ENCODE data around the gene PEDS1. TPM values are rescaled to one million over a fixed set of nuclear protein-coding genes. Genes with fewer than 3 reads are reported as not detected.
A peak's percentile ranks its signal among the peaks of the same experiment; 100 is the strongest.
"Not testable (repeated sequence)": the region's sequence is repeated elsewhere in the genome, so short reads cannot be mapped to it uniquely, and the experiment has no call there.

PEDS1 gene
- total RNA-seq, 1 donor from 2014 or later: 25.5 TPM

DNA sequence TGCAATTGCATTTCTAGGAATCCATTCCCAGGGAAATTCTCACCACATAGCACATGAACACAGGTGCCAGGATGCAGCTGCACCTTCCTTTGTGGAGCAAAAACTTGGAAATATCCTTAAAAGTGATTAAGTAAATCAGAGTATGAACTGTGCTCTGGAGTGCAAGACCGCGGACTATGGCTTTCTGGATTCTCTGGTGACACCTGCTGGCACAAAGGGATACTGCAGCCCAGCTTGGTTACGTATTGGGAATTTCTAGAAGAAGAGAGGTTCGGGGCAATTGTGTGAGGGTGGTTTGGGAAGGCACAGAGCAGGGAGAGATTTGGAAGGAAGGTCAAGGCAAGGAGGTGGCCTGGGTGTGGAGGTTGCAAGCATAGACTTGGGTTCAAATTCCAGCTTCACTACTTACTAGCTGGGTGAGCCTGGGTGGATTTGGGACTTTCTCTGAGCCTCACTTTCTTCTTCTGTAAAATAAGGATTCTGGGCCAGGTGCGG lies 15.9 kb upstream of the PEDS1 start:
- Histone ChIP-seq H3K4me1 (peaks cover 37% of the 10 kb centered on the region), H3K4me3 (no peak overlapping the region), H3K9me3 (no peaks in the 10 kb centered on the region), H3K27me3 (no peaks in the 10 kb centered on the region), H3K27ac (no peak overlapping the region), H3K36me3 (no peaks in the 10 kb centered on the region)
- intact Hi-C loops (cut with DNase I): loop anchor here (5.0 kb wide), 1 partner anchor 47 kb away; no protein-coding TSS in a partner anchor
- no peak for DNase-seq (ENCODE audit: extremely low spot score in 2 of 2)
- TF ChIP-seq, protein P1, sequence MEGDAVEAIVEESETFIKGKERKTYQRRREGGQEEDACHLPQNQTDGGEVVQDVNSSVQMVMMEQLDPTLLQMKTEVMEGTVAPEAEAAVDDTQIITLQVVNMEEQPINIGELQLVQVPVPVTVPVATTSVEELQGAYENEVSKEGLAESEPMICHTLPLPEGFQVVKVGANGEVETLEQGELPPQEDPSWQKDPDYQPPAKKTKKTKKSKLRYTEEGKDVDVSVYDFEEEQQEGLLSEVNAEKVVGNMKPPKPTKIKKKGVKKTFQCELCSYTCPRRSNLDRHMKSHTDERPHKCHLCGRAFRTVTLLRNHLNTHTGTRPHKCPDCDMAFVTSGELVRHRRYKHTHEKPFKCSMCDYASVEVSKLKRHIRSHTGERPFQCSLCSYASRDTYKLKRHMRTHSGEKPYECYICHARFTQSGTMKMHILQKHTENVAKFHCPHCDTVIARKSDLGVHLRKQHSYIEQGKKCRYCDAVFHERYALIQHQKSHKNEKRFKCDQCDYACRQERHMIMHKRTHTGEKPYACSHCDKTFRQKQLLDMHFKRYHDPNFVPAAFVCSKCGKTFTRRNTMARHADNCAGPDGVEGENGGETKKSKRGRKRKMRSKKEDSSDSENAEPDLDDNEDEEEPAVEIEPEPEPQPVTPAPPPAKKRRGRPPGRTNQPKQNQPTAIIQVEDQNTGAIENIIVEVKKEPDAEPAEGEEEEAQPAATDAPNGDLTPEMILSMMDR (IDR thresholded peaks at IDR 0.05): peak; percentile 88 to 94 (median 91)
- peak in 1 of 2 donors; percentile 61 for TF ChIP-seq POLR2AphosphoS5 (IDR thresholded peaks at IDR 0.05; ENCODE audit: insufficient read depth in 1 of 2, low read depth in 1 of 2)
- TF ChIP-seq POLR2A (IDR thresholded peaks at IDR 0.05): no peak

- TF ChIP-seq POLR2A (IDR thresholded peaks at IDR 0.05): no peak
- TF ChIP-seq, protein P1 (IDR thresholded peaks at IDR 0.05): no peak
- peak; percentile 88 to 100 for TF ChIP-seq POLR2AphosphoS5 (IDR thresholded peaks at IDR 0.05; ENCODE audit: insufficient read depth in 1 of 2, low read depth in 1 of 2)
- H3K36me3 ChIP-seq: no peaks in the 10 kb centered on the region
- H3K27ac ChIP-seq: peak overlapping the region; percentile 91
- no peaks in the 10 kb centered on the region for H3K9me3 ChIP-seq
- no peaks in the 10 kb centered on the region for H3K27me3 ChIP-seq
- H3K4me3 ChIP-seq: peak overlapping the region; percentile 4 to 34
- peak in 1 of 2 donors; percentile 100 for DNase-seq (ENCODE audit: extremely low spot score in 2 of 2)
- peaks cover 39% of the 10 kb centered on the region for H3K4me1 ChIP-seq
- intact Hi-C loops (cut with DNase I): loop anchor here (5.0 kb wide), 1 partner anchor 44 kb away; no protein-coding TSS in a partner anchor
Observed at GRCh38 chr20:50165684-50166554, 12.4 kb upstream of the PEDS1 start.

DNA sequence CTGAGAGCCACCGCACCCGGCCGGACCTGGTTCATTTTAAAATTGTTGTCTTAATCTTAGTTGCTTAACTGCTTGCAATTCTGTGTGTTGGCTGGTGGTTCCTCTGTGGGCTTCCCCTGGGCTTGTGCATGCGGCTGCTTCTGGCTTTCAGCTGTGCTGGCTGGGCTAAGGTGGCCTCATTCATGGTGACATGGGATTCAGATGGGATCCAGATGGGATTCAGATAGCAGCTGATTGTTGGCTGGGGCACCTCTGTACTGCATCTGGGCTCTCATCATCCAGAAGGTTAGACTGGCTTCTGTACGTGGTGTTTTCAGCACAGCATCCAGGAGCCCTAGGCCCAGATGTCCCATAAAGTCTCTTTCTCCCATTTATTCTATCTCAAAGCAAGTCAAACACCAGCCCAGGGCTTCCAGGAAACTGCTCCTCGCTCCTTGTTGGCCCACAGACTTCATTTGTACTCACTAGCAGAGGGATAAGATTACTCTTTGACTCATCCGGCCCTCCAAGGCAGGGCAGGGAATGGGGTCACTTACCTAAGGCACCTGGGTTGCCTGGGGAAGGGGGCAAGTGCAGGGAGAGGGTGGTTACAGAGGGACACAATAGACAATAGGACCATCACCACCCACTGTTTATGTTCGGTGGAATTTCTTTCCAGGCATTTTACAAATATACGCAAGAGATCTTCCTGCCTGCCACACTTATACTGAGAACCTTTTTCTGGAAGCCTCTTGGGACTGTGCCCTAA lies 10.2 kb upstream of the PEDS1 start:
- TF ChIP-seq POLR2AphosphoS5 (IDR thresholded peaks at IDR 0.05; ENCODE audit: insufficient read depth in 1 of 2, low read depth in 1 of 2) (peak in 1 of 2 donors; percentile 70), POLR2A (IDR thresholded peaks at IDR 0.05) (no peak)
- TF ChIP-seq, protein P1 (IDR thresholded peaks at IDR 0.05): no peak
- H3K36me3 ChIP-seq: no peaks in the 10 kb centered on the region
- intact Hi-C loops (cut with DNase I): no loop called here
- H3K27me3 ChIP-seq: no peaks in the 10 kb centered on the region
- H3K4me3 ChIP-seq: no peak overlapping the region
- H3K27ac ChIP-seq: peak overlapping the region; percentile 71
- peaks cover 39% of the 10 kb centered on the region for H3K4me1 ChIP-seq
- H3K9me3 ChIP-seq: no peaks in the 10 kb centered on the region
- DNase-seq (ENCODE audit: extremely low spot score in 2 of 2): no peak

DNA sequence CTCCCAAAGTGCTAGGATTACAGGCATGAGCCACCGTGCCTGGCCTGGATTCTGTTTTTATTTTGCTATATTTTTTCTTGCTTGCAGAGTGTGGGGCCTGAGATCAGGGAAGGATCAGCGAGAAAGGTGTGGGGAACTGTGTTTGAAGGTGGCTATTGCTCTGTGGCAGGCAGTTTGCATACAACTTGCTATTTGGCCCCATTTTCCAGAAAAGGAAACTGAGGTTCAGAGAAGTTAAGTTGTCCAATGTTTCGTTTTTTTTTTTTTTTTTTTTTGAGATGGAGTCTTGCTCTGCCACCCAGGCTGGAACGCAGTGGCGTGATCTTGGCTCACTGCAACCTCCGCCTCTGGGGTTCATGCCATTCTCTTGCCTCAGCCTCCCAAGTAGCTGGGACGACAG lies 8.0 kb upstream of the PEDS1 start:
- H3K9me3 ChIP-seq; H3K4me3 ChIP-seq; intact Hi-C loops (cut with DNase I); H3K36me3 ChIP-seq; DNase-seq (ENCODE audit: extremely low spot score in 2 of 2); H3K27ac ChIP-seq; H3K27me3 ChIP-seq: not testable (repeated sequence)
- peaks cover 33% of the 10 kb centered on the region for H3K4me1 ChIP-seq

DNA sequence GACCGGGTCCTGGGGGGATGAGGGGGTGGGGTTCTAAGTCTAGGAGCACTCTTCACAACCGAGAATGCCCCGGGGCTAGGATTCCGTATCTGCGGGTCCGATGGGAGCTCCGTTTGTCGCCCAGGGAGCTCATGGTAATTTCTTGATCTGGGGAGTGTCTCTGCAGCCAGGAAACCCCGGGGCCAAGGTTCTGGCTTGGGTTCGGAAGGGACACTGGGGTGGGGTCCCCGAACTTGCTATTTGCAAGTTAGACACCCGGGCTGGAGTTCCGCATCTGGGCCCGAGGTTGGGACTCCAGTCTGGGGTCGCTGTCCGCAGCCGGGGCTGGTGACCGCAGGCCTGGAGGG lies 397 bp downstream of the PEDS1 start:
- Histone ChIP-seq H3K27me3 (no peaks in the 10 kb centered on the region), H3K4me3 (peak overlapping the region; percentile 94 to 98), H3K36me3 (peaks cover 0 to 9% of the 10 kb centered on the region in 2 donors), H3K9me3 (no peaks in the 10 kb centered on the region), H3K27ac (peak overlapping the region; percentile 95), H3K4me1 (peaks cover 56% of the 10 kb centered on the region)
- TF ChIP-seq, protein P1 (IDR thresholded peaks at IDR 0.05): no peak
- TF ChIP-seq POLR2AphosphoS5 (IDR thresholded peaks at IDR 0.05; ENCODE audit: insufficient read depth in 1 of 2, low read depth in 1 of 2) (no peak), POLR2A (IDR thresholded peaks at IDR 0.05) (no peak)
- intact Hi-C loops (cut with DNase I): no loop called here
- DNase-seq (ENCODE audit: extremely low spot score in 2 of 2): no peak

Measured in vagina (tissue), 2 donors.